Hepatocyte (in vitro differentiated cells): ENCODE data around the gene FAM222A. TPM values are rescaled to one million over a fixed set of nuclear protein-coding genes. Genes with fewer than 3 reads are reported as not detected.

Source experiments
- DNase-seq: peaks from one replicate; pipeline ENCODE4 v3.0.0-alpha.2; 2016; ENCODE audit warnings: low spot score
- H2AFZ ChIP-seq: fragments of 200-600 bp; sonication (generic); 2 replicates; pipeline ENCODE4 v1.6.0; 2016; ENCODE audit warnings: antibody characterized with exemption, mild to moderate bottlenecking
- H3K27ac ChIP-seq: fragments of 200-600 bp; sonication (generic); 2 replicates; pipeline ENCODE4 v1.5.1; 2016; ENCODE audit warnings: mild to moderate bottlenecking
- H3K27me3 ChIP-seq: fragments of 200-600 bp; sonication (generic); 2 replicates; pipeline ENCODE4 v1.6.1; 2016
- H3K36me3 ChIP-seq: fragments of 200-600 bp; sonication (generic); replicated peaks from 2 replicates; pipeline ENCODE4 v1.5.1; 2016; ENCODE audit warnings: low read depth; ENCODE audit not compliant: insufficient read depth
- H3K4me1 ChIP-seq: fragments of 200-600 bp; sonication (generic); 2 replicates; pipeline ENCODE4 v1.5.1; 2016; ENCODE audit warnings: mild to moderate bottlenecking, moderate library complexity; ENCODE audit not compliant: insufficient read depth
- H3K4me2 ChIP-seq: fragments of 200-600 bp; sonication (generic); 2 replicates; pipeline ENCODE4 v1.6.0; 2016
- H3K4me3 ChIP-seq: fragments of 200-600 bp; sonication (generic); 2 replicates; pipeline ENCODE4 v1.5.1; 2016; ENCODE audit warnings: mild to moderate bottlenecking
- H3K79me2 ChIP-seq: fragments of 200-600 bp; sonication (generic); 2 replicates; pipeline ENCODE4 v1.6.0; 2017; ENCODE audit warnings: mild to moderate bottlenecking
- H3K9me2 ChIP-seq: fragments of 200-600 bp; sonication (generic); replicated peaks from 2 replicates; pipeline ENCODE4 v1.6.0; 2017; ENCODE audit warnings: mild to moderate bottlenecking; ENCODE audit not compliant: insufficient read depth
- H3K9me3 ChIP-seq: fragments of 200-600 bp; sonication (generic); 2 replicates; pipeline ENCODE4 v1.5.1; 2016; ENCODE audit warnings: low read depth, mild to moderate bottlenecking
- H4K20me1 ChIP-seq: fragments of 200-600 bp; sonication (generic); 2 replicates; pipeline ENCODE4 v1.6.0; 2016; ENCODE audit warnings: mild to moderate bottlenecking; ENCODE audit not compliant: insufficient read depth, poor library complexity, severe bottlenecking
- EZH2 ChIP-seq: fragments of 200-600 bp; sonication (generic); IDR thresholded peaks from 2 replicates; pipeline ENCODE4 v1.6.1; 2016; ENCODE audit warnings: antibody characterized with exemption, mild to moderate bottlenecking, borderline replicate concordance
- EZH2phosphoT487 ChIP-seq: fragments of 200-600 bp; sonication (generic); IDR thresholded peaks from one replicate; pipeline ENCODE4 v1.6.1; 2018; ENCODE audit warnings: antibody characterized with exemption, mild to moderate bottlenecking, low read depth, moderate library complexity; ENCODE audit not compliant: unreplicated experiment, severe bottlenecking
- WGBS: methylation state at CpG from one replicate; pipeline ENCODE4 v1.1.6; 2016; ENCODE audit warnings: low lambda C conversion rate; ENCODE audit errors: missing lambda C conversion rate; 5-methylcytosine and 5-hydroxymethylcytosine counted together
- polyA plus RNA-seq: library from polyadenylated mRNA; unstranded; fragments of >200 nt; fragmentation: Nextera tagmentation; extraction: Ambion mirVana; gene quantifications from 2 replicates; pipeline ENCODE4 v1.2.1, GENCODE V29; 2016
- total RNA-seq: library from RNA; depleted of rRNA; stranded (reverse); fragments of >200 nt; gene quantifications from 2 replicates; pipeline ENCODE4 v1.2.3, GENCODE V29; 2014
- TF ChIP-seq, protein P1 (sequence below): fragments of 200-600 bp; sonication (generic); IDR thresholded peaks from 2 replicates; pipeline ENCODE4 v1.5.1; 2016; ENCODE audit warnings: antibody characterized with exemption, mild to moderate bottlenecking; ENCODE audit not compliant: poor library complexity

The FAM222A gene
- total and polyA plus RNA-seq, 2 experiments from 2014 or later, result 7.4 to 11.3 TPM

DNA sequence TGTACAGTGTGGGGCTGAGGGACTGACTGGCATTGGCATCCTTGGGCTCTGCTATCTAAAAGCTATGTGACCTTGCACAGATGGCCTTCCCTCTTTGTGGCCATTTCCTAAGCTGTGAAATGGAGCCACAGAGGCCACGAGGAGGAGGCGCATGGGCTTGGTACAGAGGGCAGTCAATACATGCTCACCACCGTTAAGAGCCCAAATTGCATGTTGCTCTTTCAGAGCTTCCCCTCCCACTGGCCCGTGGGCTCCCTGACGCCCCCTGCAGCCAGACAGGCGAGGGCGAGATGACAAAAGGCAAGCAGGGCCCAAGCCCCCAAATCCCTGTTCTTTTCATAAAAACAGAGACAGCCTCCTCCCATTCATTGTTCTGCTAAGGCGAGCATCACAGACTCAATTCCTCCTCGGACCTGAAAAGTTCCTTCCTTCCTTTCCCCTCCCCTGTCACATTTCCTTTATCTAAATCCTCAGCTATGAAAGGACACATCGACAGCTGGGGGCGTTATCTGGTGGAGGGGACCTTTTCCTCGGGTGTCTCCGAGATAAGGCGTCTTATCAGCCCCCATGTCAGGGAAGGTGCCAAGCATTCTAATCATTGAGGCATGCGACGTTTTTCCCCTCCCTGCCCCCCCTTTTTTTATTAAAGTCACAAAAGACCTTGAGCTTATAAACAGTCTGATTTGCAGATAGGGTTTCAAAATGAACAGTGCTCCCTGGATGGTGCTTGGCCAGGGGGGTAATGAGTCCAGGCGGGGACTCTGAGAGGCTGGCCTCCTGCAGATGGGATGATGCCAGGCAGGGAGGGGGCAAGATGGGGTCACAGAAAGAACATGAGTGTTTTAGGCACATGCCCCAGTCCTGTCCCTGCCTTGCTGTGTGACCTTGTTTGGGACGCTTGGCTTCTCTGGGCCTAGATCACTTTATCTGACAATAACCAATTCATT lies 26.4 kb downstream of the FAM222A start:
- peak overlapping the region; percentile 41 for H3K4me2 ChIP-seq
- H3K9me2 ChIP-seq, result no peaks in the 10 kb centered on the region
- H4K20me1 ChIP-seq, result no peaks in the 10 kb centered on the region
- no peaks in the 10 kb centered on the region for H3K79me2 ChIP-seq
- DNase-seq, result no peak
- no peaks in the 10 kb centered on the region for H3K36me3 ChIP-seq
- H3K4me3 ChIP-seq, result no peak overlapping the region
- TF ChIP-seq, protein P1, sequence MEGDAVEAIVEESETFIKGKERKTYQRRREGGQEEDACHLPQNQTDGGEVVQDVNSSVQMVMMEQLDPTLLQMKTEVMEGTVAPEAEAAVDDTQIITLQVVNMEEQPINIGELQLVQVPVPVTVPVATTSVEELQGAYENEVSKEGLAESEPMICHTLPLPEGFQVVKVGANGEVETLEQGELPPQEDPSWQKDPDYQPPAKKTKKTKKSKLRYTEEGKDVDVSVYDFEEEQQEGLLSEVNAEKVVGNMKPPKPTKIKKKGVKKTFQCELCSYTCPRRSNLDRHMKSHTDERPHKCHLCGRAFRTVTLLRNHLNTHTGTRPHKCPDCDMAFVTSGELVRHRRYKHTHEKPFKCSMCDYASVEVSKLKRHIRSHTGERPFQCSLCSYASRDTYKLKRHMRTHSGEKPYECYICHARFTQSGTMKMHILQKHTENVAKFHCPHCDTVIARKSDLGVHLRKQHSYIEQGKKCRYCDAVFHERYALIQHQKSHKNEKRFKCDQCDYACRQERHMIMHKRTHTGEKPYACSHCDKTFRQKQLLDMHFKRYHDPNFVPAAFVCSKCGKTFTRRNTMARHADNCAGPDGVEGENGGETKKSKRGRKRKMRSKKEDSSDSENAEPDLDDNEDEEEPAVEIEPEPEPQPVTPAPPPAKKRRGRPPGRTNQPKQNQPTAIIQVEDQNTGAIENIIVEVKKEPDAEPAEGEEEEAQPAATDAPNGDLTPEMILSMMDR, result peak; percentile 19
- TF ChIP-seq EZH2phosphoT487, result no peak
- H3K4me1 ChIP-seq, result peaks cover 45% of the 10 kb centered on the region
- no peaks in the 10 kb centered on the region for H3K9me3 ChIP-seq
- WGBS, result 32% methylated on average over 18 of the region's 18 CpGs
- no peak overlapping the region for H2AFZ ChIP-seq
- H3K27me3 ChIP-seq, result no peaks in the 10 kb centered on the region
- peak overlapping the region; percentile 34 for H3K27ac ChIP-seq

DNA sequence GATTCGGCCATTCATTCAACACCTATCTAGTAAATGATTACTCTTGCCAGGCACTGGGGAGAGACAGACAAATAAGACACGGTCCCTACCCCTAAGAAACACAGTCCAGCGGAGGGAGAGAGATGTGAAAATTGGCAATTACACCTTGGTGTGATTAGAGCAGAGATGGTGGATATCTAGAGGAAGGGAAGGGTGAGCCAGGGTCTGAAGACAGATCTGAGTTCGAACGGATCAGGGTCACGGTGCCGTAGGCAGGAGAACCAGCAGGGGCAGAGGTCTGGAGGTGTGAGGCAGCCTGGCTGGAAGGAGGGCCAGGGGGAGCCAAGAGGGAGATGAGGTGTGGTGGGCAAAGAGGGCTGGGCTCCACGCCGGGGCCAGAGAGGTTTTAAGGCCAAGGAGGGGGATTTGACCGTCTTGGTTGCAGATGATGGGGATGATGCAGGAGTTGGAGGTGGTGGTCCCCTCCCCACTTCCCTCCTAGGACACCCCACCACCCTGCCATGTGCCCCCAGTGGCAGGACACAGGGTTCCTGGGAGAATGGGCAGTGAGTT lies 27.1 kb downstream of the FAM222A start:
- Histone ChIP-seq H2AFZ (no peak overlapping the region), H3K36me3 (no peaks in the 10 kb centered on the region), H4K20me1 (no peaks in the 10 kb centered on the region), H3K27ac (no peak overlapping the region), H3K9me3 (no peaks in the 10 kb centered on the region), H3K79me2 (no peaks in the 10 kb centered on the region), H3K4me3 (no peak overlapping the region), H3K4me1 (peaks cover 45% of the 10 kb centered on the region), H3K9me2 (no peaks in the 10 kb centered on the region), H3K27me3 (no peaks in the 10 kb centered on the region), H3K4me2 (no peak overlapping the region)
- 78% methylated on average over 8 of the region's 10 CpGs for WGBS
- no peak for TF ChIP-seq EZH2phosphoT487
- TF ChIP-seq EZH2, result no peak
- TF ChIP-seq, protein P1, result no peak
- no peak for DNase-seq

DNA sequence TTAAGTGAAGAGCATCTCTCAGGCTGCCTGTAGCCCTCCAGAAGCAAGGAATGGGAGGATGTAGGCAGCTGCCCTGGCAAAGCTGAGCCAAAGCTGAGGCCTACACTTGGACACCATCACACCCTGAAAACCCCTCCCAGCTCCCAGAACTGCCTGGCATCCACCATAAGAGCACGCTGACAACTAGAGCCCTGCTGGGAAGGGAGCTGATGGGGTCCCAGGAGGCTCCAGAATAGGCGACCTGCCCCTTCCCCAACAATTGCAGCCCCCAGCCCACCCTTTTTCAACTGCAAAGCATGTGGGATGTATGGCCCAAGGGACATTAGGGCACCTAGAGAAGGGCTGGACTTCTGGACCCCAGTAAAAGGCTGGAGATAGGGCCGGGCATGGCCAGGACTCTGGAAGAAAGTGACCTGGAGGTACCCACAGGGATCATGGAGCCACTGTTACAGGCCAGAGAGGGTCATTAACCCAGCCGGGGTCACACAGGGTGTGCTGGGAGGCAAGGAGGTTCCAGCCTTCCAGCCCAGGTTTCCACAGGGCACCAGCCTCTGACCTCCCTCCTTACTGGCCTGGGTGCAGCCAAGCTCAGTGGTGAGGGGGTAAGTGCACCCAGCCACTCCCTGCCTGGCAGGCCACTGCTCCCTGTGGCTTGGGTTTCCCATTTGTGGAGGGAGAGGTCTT lies 27.8 kb downstream of the FAM222A start:
- Histone ChIP-seq H3K36me3 (no peaks in the 10 kb centered on the region), H3K27me3 (no peaks in the 10 kb centered on the region), H3K79me2 (no peaks in the 10 kb centered on the region), H4K20me1 (no peaks in the 10 kb centered on the region), H3K27ac (peak overlapping the region; percentile 65), H2AFZ (no peak overlapping the region), H3K4me1 (peaks cover 45% of the 10 kb centered on the region), H3K9me2 (no peaks in the 10 kb centered on the region), H3K9me3 (no peaks in the 10 kb centered on the region), H3K4me3 (no peak overlapping the region), H3K4me2 (no peak overlapping the region)
- DNase-seq, result no peak
- WGBS, result 88% methylated on average over 4 of the region's 4 CpGs
- TF ChIP-seq EZH2phosphoT487 (no peak), EZH2 (no peak)
- TF ChIP-seq, protein P1, result no peak
